Esophagus muscularis mucosa (tissue), 4 donors: Measurements from ENCODE around the gene EPHA4. TPM values are rescaled to one million over a fixed set of nuclear protein-coding genes. Genes with fewer than 3 reads are reported as not detected.

Source experiments
- DNase-seq: peaks from one replicate; pipeline ENCODE4 v3.0.0-alpha.2; 2017; ENCODE audit errors: extremely low spot score
- H3K27ac ChIP-seq, 4 donors: fragments of 200-600 bp; sonication (generic); replicated peaks in 1 of 4; 1 replicate in 3 of 4; 2 replicates in 1 of 4; pipeline ENCODE4 v1.5.1; 2016 to 2019; ENCODE audit warnings: mild to moderate bottlenecking in 1 of 4
- H3K27me3 ChIP-seq, 4 donors: fragments of 200-600 bp; sonication (generic); one replicate each; pipeline versions ENCODE4 v1.5.1 to v1.6.0; 2016 to 2019
- H3K36me3 ChIP-seq, 4 donors: fragments of 200-600 bp; sonication (generic); one replicate each; pipeline ENCODE4 v1.5.1; 2016 to 2019
- H3K4me1 ChIP-seq, 4 donors: fragments of 200-600 bp; sonication (generic); one replicate each; pipeline ENCODE4 v1.5.1; 2016 to 2019
- H3K4me3 ChIP-seq, 4 donors: fragments of 200-600 bp; sonication (generic); 1 replicate in 2 of 4; 2 replicates in 2 of 4; pipeline ENCODE4 v1.5.1; 2016 to 2019; ENCODE audit warnings: mild to moderate bottlenecking in 4 of 4, moderate library complexity in 1 of 4
- H3K9me3 ChIP-seq, 4 donors: fragments of 200-600 bp; sonication (generic); 1 replicate in 3 of 4; 2 replicates in 1 of 4; pipeline ENCODE4 v1.5.1; 2016 to 2019
- CTCF ChIP-seq, 3 experiments: fragments of 200-600 bp in 2 of 3; fragments of 450-650 bp in 1 of 3; sonication (generic) in 2 of 3; IDR thresholded peaks; one replicate each; pipeline ENCODE4 v1.5.1; 2017 to 2019; ENCODE audit warnings: antibody characterized with exemption in 3 of 3, mild to moderate bottlenecking in 2 of 3, moderate library complexity in 1 of 3
- EP300 ChIP-seq: sonication (generic); formaldehyde crosslinking; IDR thresholded peaks from one replicate; pipeline ENCODE4 v1.6.1; 2017; ENCODE audit warnings: antibody characterized with exemption
- POLR2A ChIP-seq: fragments of 450-650 bp; IDR thresholded peaks from one replicate; pipeline ENCODE4 v1.6.1; 2017; ENCODE audit warnings: antibody characterized with exemption, moderate library complexity, mild to moderate bottlenecking, low read depth
- POLR2AphosphoS5 ChIP-seq, 2 donors: sonication (generic); formaldehyde crosslinking; IDR thresholded peaks; one replicate each; pipeline ENCODE4 v1.6.1; 2017; ENCODE audit warnings: antibody characterized with exemption in 2 of 2
- WGBS: methylation state at CpG from one replicate; pipeline ENCODE4 v1.1.5; 2018; 5-methylcytosine and 5-hydroxymethylcytosine counted together
- intact Hi-C: fragments of 100-400 bp; cut with DNase I; formaldehyde crosslinking; loops from one replicate; pipeline ENCODE4 v1.15.1; 2023
- total RNA-seq, 4 donors: library from RNA; depleted of rRNA; stranded (reverse); fragments of >200 nt; gene quantifications; one replicate each; pipeline versions ENCODE4 v1.1.0 to v1.2.1, GENCODE V29; 2016

EPHA4 gene
- total RNA-seq, 4 donors from 2014 or later, result 15.4 to 25.9 (median 20.2) TPM

DNA sequence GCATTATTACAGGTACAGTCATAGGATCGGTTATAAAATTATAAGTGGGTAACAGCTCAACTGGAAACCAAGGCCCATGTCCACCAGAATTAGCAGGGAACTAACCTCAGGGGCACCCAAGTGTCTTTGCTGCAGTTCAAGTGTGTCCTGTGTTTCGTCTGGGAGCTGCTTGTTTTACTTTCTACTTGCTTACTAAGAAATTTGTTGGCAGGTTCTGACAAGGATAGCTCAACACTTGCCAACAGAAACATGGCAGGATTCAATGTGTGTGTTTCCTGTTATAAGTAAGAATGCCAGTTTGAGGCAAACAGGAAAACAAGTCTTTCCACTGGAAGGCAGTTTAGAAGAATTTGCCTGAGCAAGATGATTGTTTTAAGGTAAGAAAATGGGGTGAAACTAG lies 104.5 kb downstream of the EPHA4 start:
- TF ChIP-seq POLR2A, result no peak
- no peak for TF ChIP-seq POLR2AphosphoS5 (IDR thresholded peaks at IDR 0.05)
- no peak for TF ChIP-seq CTCF (IDR thresholded peaks at IDR 0.05)
- TF ChIP-seq EP300, result no peak

DNA sequence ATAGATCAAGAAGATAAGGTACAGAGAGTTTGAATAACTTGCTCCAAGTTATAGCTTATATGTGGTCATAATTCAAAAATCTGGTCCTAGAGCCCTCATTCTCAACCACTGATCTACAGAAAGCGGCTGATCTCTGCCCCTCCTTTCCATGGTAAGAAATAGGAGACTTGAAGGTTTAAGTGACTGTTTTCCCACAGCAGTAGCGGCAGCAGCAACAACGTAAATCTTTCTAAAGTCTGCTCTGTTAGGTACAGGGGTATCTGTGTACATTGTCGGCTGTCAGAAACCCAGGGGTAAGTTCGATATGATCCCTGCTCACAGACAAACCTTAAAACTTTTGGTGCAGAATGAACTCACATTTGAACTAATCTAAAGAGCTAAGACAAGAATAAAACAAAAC lies 105.4 kb downstream of the EPHA4 start:
- 97% methylated on average over 5 of the region's 5 CpGs for WGBS
- Histone ChIP-seq H3K36me3 (no peaks in the 10 kb centered on the region), H3K4me1 (peaks cover 0 to 16% (median 7%) of the 10 kb centered on the region in 4 donors), H3K27me3 (no peaks in the 10 kb centered on the region), H3K27ac (no peak overlapping the region), H3K9me3 (no peaks in the 10 kb centered on the region), H3K4me3 (no peak overlapping the region)
- TF ChIP-seq POLR2AphosphoS5 (IDR thresholded peaks at IDR 0.05), result no peak
- TF ChIP-seq EP300, result no peak
- TF ChIP-seq CTCF (IDR thresholded peaks at IDR 0.05), result no peak
- TF ChIP-seq POLR2A, result no peak
- DNase-seq, result no peak
- intact Hi-C loops, result no loop called here

More for the DNA sequence above, 104.5 kb downstream of the EPHA4 start:
- Histone ChIP-seq H3K4me3 (no peak overlapping the region), H3K27me3 (no peaks in the 10 kb centered on the region), H3K9me3 (no peaks in the 10 kb centered on the region), H3K36me3 (no peaks in the 10 kb centered on the region), H3K27ac (no peak overlapping the region), H3K4me1 (peaks cover 0 to 16% (median 7%) of the 10 kb centered on the region in 4 donors)
- intact Hi-C loops, result no loop called here
- WGBS, result 56% methylated on average over 2 of the region's 2 CpGs
- DNase-seq, result no peak

DNA sequence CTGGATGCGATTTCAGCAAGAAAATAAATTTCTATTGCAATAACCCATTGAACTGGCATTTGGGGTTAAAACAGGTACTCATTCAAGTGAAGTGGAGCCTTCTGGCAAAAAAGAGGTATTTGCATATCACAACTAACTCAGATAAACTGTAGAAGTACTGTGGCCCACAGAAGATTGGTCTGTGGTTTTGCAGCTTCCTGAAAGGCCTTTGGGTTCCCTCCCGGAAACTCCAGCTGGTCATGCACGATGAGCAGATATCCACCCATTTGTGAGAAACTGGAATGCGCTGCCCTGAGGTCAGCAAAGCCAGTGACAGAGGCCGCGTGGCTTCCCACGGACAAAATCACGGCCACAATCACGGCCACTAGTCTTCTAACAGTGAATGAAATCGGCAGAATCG lies 106.3 kb downstream of the EPHA4 start:
- H3K9me3 ChIP-seq, result no peaks in the 10 kb centered on the region
- 88% methylated on average over 11 of the region's 11 CpGs for WGBS
- TF ChIP-seq CTCF (IDR thresholded peaks at IDR 0.05), result no peak
- no peak for TF ChIP-seq POLR2A
- no peak for TF ChIP-seq EP300
- no peak for TF ChIP-seq POLR2AphosphoS5 (IDR thresholded peaks at IDR 0.05)
- peaks cover 0 to 16% (median 7%) of the 10 kb centered on the region in 4 donors for H3K4me1 ChIP-seq
- no peak for DNase-seq
- H3K36me3 ChIP-seq, result no peaks in the 10 kb centered on the region
- intact Hi-C loops, result no loop called here
- H3K27ac ChIP-seq, result no peak overlapping the region
- no peaks in the 10 kb centered on the region for H3K27me3 ChIP-seq
- H3K4me3 ChIP-seq, result no peak overlapping the region

DNA sequence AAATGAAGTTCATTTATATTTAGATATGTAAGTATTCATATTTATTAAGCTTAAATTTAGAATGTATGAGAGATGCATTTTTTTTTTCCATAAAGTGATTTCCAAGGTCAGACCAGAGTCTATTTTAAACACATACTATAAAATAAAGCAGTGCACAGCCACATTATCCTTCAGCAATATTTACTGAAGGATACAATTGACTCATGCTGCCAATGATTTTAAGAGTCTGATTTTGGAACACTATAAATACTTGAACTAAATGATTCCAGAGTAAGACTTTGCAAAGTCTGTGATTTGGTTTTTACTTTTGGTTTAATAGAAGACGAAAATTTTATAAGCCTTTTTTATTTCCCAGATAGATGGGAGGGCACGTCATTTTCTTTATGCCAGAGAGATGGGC lies 107.1 kb downstream of the EPHA4 start:
- Histone ChIP-seq H3K36me3 (no peaks in the 10 kb centered on the region), H3K27ac (no peak overlapping the region), H3K4me1 (peaks cover 0 to 16% (median 7%) of the 10 kb centered on the region in 4 donors), H3K9me3 (no peaks in the 10 kb centered on the region), H3K27me3 (no peaks in the 10 kb centered on the region), H3K4me3 (no peak overlapping the region)
- 79% methylated on average over 2 of the region's 2 CpGs for WGBS
- intact Hi-C loops, result no loop called here
- TF ChIP-seq POLR2AphosphoS5 (IDR thresholded peaks at IDR 0.05) (no peak), POLR2A (no peak), CTCF (IDR thresholded peaks at IDR 0.05) (no peak), EP300 (no peak)
- no peak for DNase-seq

DNA sequence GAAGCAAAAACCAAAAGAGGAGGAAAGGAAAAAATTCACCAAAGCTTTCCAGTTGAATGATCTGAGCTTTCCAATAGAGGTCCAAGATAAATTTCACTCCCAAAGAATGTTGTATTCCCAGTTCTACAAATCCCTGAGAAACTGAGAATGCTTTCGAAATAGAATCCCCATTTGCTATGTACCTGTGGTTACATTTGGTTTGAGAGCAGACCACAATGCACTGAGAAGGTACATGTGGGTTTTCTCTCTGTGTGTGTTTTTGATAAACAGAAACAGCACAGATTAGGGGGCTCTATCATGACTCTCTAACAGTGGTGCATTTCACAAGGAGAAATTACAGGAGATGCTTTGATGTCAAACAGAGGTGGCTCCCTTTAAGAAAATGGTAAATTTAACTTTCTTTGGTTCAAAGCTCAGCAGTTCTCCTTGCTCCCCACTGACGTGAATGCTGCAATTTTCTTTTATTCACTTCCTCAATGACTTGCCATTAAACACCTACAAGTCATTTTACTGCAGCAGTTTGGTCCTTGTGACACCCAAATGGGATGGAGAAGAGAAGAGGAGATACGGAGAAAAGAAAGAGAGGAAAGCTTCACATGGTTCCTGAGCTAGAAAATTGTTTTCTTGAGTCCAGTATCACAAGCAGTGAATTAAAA lies 108.7 kb downstream of the EPHA4 start:
- TF ChIP-seq CTCF (IDR thresholded peaks at IDR 0.05), result no peak
- no peak for TF ChIP-seq EP300
- TF ChIP-seq POLR2AphosphoS5 (IDR thresholded peaks at IDR 0.05), result no peak
- TF ChIP-seq POLR2A, result no peak
- intact Hi-C loops, result no loop called here
- no peak for DNase-seq
- Histone ChIP-seq H3K4me1 (peaks cover 0 to 14% (median 5%) of the 10 kb centered on the region in 4 donors), H3K27me3 (no peaks in the 10 kb centered on the region), H3K27ac (no peak overlapping the region), H3K4me3 (no peak overlapping the region), H3K36me3 (no peaks in the 10 kb centered on the region), H3K9me3 (no peaks in the 10 kb centered on the region)
- 71% methylated on average over 3 of the region's 3 CpGs for WGBS
